H1 (cell line): Measurements from ENCODE around the gene ADGRV1. TPM values are rescaled to one million over a fixed set of nuclear protein-coding genes. Genes with fewer than 3 reads are reported as not detected.

ENCODE experiments used
- ATF3 ChIP-seq: IDR thresholded peaks from 2 replicates; pipeline ENCODE4 v1.6.1; 2011; ENCODE audit warnings: low read depth, mild to moderate bottlenecking, low read length; ENCODE audit not compliant: insufficient read depth
- BACH1 ChIP-seq: IDR thresholded peaks from 2 replicates; pipeline ENCODE4 v1.6.1; 2012; ENCODE audit warnings: low read length, improper control_type of control experiment
- CBX8 ChIP-seq: fragments of 300-800, 300-1000 bp; sonication (generic); IDR thresholded peaks from 2 replicates; pipeline ENCODE4 v1.7.1; 2016; ENCODE audit warnings: low read depth, low read length, borderline replicate concordance
- EP300 ChIP-seq, 2 experiments: IDR thresholded peaks; 1 replicate in 1 of 2; 2 replicates in 1 of 2; pipeline ENCODE4 v1.6.1; 2011 to 2012; ENCODE audit warnings: low read depth in 2 of 2, low read length in 2 of 2, mild to moderate bottlenecking in 2 of 2, borderline replicate concordance in 1 of 2, inconsistent platforms in 1 of 2, moderate library complexity in 1 of 2
- MAFK ChIP-seq: IDR thresholded peaks from 2 replicates; pipeline ENCODE4 v1.6.1; 2012; ENCODE audit warnings: low read depth, mild to moderate bottlenecking, improper control_type of control experiment, low read length
- RAD21 ChIP-seq, 2 experiments: IDR thresholded peaks in 1 of 2; conservative IDR thresholded peaks in 1 of 2; 2 replicates each; pipeline ENCODE4 v1.6.1; 2011; ENCODE audit warnings: low read depth in 2 of 2, low read length in 2 of 2, improper control_type of control experiment in 1 of 2, inconsistent platforms in 1 of 2, mild to moderate bottlenecking in 1 of 2, moderate library complexity in 1 of 2
- SP1 ChIP-seq: IDR thresholded peaks from 2 replicates; pipeline ENCODE4 v1.6.1; 2011; ENCODE audit warnings: low read depth, low read length
- polyA plus RNA-seq, 7 experiments: library from polyadenylated mRNA; depleted of rRNA in 3 of 7; stranded (reverse) in 5 of 7; unstranded in 2 of 7; fragments of >200 nt in 5 of 7; fragments of 200-250 nt in 2 of 7; gene quantifications; 1 replicate in 5 of 7; 2 replicates in 1 of 7; 4 replicates in 1 of 7; pipeline versions ENCODE4 v1.2.1 to v1.2.3, GENCODE V29; 2011 to 2013; ENCODE audit warnings: missing spikeins in 2 of 7, mixed read lengths in 2 of 7
- total RNA-seq: library from RNA; stranded (reverse); fragmentation: NEBNext Ultra II Directional; extraction: Animal tissue kit (Norgen Biotek cat#: 25700); gene quantifications from 2 replicates; pipeline ENCODE4 v1.2.1, GENCODE V29; 2021
- TF ChIP-seq, protein P1 (sequence below): IDR thresholded peaks from 2 replicates; pipeline ENCODE4 v1.6.1; 2012; ENCODE audit warnings: inconsistent platforms

The ADGRV1 gene
- total and polyA plus RNA-seq, 2 of the 8 experiments (the other 6 are each of a cell fraction or from before 2014, with no cell fraction given) = 53.1 to 62.2 TPM

GRCh38 chr5:91111473-91112238, 553.1 kb downstream of the ADGRV1 start (continued):
- TF ChIP-seq ATF3 = no peak
- no peak for TF ChIP-seq BACH1
- TF ChIP-seq CBX8 = no peak
- TF ChIP-seq SP1 = no peak
- no peak for TF ChIP-seq EP300 (IDR thresholded peaks at IDR 0.05; ENCODE audit: borderline replicate concordance in 1 of 2, low read depth in 2 of 2, low read length in 2 of 2)
- TF ChIP-seq, protein P1, sequence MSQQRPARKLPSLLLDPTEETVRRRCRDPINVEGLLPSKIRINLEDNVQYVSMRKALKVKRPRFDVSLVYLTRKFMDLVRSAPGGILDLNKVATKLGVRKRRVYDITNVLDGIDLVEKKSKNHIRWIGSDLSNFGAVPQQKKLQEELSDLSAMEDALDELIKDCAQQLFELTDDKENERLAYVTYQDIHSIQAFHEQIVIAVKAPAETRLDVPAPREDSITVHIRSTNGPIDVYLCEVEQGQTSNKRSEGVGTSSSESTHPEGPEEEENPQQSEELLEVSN = no peak
- no peak for TF ChIP-seq RAD21 (IDR thresholded peaks at IDR 0.05 in 1 of 2, conservative IDR thresholded peaks at IDR 0.05 in 1 of 2; ENCODE audit: low read depth in 2 of 2, low read length in 2 of 2)
- no peak for TF ChIP-seq MAFK
- TF ChIP-seq, all 59 proteins: peak for 0
